Cardiac septum (tissue), 1 donor: ENCODE data around the gene RASA4B. TPM values are rescaled to one million over a fixed set of nuclear protein-coding genes. Genes with fewer than 3 reads are reported as not detected.
"Not testable (repeated sequence)": the region's sequence is repeated elsewhere in the genome, so short reads cannot be mapped to it uniquely, and the experiment has no call there.

ENCODE experiments used
- DNase-seq: peaks from one replicate; pipeline ENCODE4 v3.0.0-alpha.2; 2020; ENCODE audit warnings: low spot score
- intact Hi-C: fragments of 100-400 bp; cut with DNase I; formaldehyde crosslinking; loops from one replicate; pipeline ENCODE4 v1.14.0; 2022
- total RNA-seq: library from RNA; stranded (reverse); fragmentation: NEBNext Ultra II Directional; extraction: Animal tissue kit (Norgen Biotek cat#: 25700); gene quantifications from one replicate; pipeline ENCODE4 v1.2.1, GENCODE V29; 2021
- donor health status: DM: no; HTN: no; CAD: no.

The RASA4B gene
- total RNA-seq, 1 donor from 2014 or later, result 6.3 TPM

DNA sequence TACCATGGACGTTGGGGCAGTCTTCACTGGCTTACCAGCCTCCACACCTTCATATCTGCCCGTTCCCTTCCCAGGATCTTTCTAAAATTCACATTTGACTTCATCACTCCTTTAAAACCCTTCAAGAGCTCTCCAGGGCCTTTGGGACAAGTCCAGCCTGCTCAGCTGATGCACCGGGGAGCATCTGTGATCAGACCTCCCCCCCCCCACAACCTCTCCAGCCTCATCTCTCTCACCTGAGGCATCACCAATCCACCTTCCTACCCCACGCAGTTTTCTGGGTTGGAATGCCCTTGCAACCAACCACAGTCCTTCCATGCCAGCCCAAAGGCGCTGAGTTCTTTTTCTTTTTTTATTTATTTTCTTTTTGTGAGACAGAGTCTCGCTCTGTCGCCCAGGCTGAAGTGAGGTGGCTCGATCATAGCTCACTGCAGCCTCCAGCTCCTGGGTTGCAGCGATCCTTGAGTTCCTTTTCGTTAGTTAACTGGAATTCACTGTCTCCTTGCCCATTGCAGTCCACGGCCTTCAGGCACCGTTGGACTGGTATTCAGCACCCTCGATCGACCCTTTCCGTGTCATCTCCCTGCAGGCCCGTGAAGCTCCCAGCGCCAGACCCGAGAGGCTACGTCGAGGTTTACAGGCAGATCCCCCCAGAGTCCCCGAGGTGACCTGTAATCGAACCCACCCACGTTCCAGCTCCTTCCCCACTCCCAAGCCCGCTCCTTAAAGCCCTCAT lies 53.6 kb downstream of the RASA4B start:
- intact Hi-C loops, result no loop called here
- DNase-seq, result no peak

DNA sequence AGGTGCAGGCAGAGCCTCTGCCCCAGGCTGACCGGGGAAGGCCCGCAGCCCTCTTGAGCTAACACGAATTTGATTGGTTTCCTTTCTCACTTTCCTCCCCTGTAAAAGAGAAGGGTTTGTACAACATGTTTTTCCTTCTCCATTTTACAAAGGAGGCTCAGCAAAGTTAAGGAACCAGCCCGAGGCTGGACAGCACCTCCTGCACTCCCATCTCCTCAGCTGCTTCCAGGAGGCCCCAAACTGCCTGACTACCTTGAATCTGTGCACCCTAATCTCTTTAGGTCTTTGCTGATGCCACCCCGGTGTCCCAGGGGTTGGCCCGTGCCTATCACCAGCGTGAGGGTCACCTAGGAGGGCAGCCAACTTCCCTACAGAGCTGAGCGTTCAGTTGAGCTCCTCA lies 57.1 kb downstream of the RASA4B start:
- intact Hi-C loops, result no loop called here
- DNase-seq, result no peak

DNA sequence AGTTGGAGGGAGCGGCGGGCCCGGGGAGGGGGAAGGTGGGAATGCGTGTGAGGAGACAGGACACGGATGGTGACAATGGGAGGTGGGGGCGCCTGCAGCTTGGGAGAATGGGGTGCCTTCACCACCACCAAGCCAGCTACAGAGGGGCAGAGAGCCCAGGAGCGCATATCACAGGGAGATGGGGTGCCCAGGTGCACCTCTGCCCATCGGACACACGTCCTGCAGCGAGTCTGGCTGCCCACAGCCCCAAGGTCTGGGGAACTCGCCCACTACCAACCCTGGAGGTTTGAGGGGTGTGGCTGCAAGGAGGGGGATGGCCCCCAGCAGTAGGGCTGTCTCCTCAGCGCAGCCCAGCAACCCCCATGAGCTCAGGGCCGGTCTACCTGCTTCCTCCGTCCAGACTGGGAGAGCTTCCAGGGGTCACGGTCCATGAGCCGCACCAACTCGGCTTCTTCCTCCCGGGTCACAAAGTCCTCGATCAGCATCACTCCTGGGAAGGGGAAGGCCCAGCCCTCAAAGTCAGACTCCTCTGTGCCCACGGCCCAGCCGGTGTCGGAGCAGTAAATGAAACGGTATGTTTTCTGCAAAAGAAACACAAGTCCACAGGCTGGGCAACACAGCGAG lies 58.2 kb downstream of the RASA4B start:
- intact Hi-C loops, result no loop called here

DNA sequence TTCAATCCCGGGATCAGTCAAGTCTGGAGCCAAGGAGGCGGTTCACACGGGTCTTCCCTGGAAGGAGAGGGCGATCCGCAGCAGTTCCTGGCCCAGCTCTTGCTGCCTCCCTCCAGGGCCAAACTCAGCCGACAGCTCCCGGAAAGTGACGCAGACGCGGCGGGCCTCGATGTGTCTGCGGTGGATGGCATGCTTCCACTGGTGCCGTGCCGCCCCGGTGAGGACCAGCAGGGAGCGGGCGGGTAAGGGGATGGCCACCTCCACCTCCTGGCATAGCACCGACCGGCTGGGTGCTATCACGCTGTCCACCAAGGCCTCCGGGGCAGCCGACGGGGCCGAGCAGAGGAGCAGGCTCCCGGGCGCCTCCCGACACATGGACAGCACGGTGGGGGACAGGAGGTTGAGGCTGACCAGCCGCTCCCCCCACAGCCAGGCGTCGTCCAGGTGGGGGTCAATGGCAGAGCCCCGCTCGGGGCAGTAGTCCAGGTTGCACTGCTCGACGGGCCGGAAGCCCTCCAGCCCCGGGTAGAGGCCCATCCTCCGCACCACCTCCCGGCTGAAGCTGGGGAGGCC lies 60.1 kb downstream of the RASA4B start:
- intact Hi-C loops, result no loop called here
- no peak for DNase-seq

More for the DNA sequence above, 58.2 kb downstream of the RASA4B start:
- no peak for DNase-seq

DNA sequence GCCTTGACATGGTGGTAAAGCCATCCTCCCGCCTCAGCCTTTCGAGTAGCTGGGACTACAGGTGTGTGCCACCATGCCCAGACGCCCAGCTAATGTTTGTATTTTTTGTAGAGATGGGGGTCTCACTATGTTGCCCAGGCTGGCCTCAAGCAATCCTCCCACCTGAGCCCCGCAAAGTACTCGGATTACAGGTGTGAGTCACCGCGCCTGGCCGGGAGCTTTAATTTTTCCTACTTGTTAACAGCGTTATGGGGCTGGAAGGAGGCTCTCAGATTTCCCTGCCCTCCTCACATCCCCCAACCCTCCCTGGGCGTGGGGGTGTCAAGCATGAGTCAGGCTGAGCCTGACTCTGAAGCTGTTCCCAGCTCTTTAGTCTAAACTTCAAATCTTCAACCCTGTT lies 61.2 kb downstream of the RASA4B start:
- intact Hi-C loops, result no loop called here
- no peak for DNase-seq

DNA sequence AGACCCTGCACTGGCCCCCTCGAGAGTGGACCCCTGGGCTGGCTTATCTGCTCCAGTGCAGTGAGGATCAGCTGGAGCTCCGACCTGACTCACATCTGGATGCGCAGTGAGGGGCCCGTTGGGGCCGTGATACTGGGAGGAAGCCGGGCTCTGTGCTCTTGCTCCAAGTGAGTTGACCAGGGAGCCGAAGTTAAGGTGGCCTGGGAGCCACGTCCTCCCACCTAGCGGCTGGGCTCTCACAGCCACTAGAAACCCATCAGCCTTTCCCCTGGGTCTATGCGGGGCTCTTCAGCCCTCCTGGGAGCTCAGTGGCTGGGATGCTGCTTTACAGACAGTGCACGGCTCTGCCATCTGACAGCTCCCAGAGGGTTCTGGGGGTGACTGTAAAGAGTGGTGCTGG lies 62.0 kb downstream of the RASA4B start:
- intact Hi-C loops, result no loop called here
- DNase-seq, result no peak

DNA sequence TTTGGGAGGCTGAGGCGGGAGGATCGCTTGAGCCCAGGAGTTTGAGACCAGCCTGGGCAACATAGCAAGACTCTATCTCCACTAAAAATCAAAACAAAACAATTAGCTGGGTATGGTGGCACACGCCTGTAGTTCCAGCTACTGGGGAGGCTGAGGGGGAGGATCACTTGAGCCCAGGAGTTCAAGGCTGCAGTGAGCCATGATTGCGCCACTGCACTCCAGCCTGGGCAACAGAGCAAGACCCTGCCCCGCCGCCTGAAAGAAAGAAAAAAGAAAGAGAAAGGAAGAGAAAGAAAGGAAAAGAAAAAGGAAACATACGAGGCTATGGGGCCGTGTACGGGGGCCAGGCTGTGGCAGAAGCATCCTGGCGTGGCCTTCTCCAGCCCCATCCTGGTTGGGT lies 62.6 kb downstream of the RASA4B start:
- DNase-seq, intact Hi-C loops: not testable (repeated sequence)

DNA sequence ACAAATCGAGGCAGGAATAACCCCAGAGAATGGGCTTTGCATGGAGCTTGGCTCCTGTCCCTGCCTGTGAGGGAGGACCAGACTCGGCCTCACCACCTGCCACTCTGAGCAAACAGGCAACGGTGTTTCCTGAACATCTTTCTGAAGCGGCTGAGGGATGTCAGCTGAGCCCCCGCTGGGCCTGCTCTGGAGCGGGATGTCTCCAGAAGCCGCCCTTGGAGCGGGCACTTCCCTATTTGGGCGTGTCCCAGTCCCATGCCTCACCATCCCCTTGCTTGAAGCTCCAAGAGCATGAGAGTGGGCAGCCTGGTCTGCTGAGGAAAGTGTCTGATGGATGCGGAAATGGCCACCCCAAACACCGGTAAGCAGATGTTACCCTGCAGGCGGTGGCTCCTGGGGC lies 63.1 kb downstream of the RASA4B start:
- no peak for DNase-seq

DNA sequence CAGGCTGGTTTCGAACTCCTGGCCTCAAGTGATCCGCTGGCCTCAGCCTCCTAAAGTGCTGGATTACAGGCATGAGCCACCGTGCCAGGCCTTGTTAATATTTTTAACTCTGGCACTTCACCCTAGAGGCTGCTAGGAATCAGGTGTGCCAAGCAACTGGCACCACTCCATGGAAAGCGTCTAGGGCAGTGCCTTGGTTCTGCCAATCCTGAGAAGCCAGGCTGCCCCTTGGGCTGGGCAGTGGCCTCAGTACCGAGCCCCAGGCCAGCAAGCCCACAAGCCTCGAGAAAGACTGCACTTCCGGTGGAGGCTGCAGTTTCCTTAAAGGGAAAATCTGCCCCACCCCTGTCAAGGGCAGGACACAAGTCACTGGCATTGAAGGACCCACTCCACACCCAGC lies 64.3 kb downstream of the RASA4B start:
- no peak for DNase-seq
- intact Hi-C loops, result no loop called here

More for the DNA sequence above, 63.1 kb downstream of the RASA4B start:
- intact Hi-C loops, result no loop called here

DNA sequence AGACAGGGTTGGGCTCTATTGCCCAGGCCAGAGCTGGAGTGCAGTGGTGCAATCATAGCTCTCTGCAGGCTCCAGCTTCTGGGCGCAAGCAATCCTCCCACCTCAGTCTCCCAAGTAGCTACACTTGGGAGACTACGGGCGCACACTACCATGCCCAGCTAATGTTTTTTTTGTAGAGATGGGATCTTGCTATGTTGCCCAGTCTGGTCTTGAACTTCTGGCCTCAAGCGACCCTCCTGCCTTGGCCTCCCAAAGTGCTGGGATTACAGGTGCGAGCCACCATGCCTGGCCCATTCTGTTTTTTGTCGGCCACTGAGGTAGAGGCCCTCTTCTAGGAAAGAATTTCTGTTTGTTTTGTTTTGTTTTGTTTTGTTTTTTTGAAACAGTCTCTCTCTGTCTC lies 65.1 kb downstream of the RASA4B start:
- no peak for DNase-seq
- intact Hi-C loops, result no loop called here

DNA sequence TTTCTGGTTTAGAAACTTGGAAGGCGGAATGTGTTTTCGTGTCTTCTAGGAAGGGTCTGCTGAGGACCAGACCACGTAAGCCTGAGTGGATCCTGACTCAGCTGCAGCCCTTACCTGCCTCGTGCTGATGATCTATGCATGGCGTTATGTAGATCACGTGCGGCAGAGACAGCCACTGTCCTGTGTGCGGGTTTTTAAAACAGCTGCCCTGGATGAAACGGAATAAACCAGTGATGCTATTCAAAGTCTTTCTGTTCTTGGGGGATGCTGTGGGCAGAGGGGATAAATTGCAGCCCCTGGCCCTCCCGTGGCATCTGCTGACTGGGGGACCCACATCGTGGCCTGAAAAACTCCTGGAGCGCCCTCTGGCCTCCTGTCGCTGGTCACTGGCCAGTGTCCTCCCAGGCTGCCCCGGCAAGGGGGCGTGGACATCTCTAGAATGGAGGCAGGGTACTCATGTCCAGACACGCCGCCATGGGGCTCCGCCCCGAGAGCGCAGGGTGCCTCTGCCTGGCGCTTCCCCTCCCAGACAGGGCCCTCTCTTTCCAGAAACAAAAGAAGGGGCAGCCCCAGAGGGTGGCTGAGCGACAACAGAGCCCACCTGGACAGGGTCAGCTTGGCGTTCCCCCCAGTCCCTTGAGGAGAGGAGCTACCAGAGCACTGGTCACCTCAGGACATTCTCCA lies 66.1 kb downstream of the RASA4B start:
- no peak for DNase-seq
- intact Hi-C loops, result no loop called here

DNA sequence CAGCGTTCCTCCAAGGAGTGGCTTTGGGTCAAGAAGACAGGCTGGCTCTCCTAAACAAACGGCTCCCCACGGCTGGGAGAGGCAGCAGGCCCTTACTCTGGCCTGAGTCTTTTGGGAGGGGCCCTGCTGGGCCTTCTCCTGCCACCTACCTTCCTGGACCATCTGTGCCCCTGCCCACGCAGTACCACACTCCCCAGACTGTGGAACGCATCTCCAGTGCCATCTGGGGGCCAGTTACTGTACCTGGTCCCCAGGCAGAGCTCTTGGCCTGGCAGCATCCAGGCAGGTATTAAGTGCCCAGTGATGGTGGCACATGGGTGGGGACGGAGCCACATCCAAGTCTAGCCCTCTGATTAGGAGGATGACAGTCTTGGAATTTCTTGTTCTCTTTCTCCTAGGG lies 67.3 kb downstream of the RASA4B start:
- DNase-seq, result no peak
- intact Hi-C loops, result no loop called here

DNA sequence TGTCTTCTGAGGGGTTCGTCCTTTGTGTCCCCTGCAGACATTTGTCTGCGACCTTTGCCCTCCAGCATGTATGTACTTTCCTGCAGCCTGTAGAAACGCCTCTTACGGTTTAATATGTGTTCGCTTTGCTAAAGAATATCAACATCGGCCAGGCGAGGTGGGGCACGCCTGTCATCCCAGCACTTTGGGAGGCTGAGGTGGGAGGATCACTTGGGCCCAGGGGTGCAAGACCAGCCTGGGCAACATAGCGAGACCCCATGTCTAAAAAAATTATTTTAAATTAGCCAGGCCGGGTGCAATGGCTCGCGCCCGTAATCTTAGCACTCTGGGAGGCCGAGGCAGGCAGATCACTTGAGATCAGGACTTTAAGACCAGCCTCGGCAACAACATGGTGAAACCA lies 68.4 kb downstream of the RASA4B start:
- DNase-seq, result no peak
- intact Hi-C loops, result no loop called here

DNA sequence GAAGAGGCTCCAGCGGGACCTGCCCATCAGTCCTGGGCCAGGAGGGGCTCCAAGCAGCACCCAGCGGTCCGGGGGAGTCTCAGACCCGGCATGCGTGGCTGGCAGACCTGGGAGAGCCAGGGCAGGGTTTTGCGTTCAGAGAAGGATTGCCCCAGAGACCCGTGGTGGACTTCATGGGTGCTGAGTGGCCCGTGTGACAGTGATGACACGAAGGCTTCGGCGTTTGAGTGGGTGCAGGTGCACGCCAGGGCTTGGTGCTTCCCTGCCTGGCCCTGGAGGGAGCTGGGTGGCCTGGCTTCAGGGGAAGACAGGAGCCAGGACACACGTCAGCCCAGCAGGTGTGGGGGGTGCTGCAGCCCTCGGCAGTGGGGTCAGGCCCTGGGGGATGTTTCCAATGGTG lies 70.3 kb downstream of the RASA4B start:
- no peak for DNase-seq
- intact Hi-C loops, result no loop called here

DNA sequence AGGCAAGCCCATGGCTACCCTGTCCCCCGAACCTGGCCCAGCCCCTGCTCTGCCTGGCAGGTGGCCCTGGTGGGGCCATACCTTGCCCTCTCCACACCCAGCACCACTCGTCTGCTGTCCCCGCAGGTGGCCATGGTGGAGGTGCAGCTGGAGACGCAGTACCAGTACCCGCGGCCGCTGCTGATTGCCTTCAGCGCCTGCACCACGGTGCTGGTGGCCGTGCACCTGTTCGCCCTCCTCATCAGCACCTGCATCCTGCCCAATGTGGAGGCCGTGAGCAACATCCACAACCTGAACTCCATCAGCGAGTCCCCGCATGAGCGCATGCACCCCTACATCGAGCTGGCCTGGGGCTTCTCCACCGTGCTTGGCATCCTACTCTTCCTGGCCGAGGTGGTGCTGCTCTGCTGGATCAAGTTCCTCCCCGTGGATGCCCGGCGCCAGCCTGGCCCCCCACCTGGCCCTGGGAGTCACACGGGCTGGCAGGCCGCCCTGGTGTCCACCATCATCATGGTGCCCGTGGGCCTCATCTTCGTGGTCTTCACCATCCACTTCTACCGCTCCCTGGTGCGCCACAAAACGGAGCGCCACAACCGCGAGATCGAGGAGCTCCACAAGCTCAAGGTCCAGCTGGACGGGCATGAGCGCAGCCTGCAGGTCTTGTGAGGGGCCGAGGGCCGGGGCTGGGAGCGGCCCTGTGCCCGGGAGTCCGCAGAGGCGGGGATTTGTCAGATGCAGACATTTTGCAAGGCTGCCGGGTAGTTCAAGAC lies 71.0 kb downstream of the RASA4B start:
- intact Hi-C loops, result no loop called here

DNA sequence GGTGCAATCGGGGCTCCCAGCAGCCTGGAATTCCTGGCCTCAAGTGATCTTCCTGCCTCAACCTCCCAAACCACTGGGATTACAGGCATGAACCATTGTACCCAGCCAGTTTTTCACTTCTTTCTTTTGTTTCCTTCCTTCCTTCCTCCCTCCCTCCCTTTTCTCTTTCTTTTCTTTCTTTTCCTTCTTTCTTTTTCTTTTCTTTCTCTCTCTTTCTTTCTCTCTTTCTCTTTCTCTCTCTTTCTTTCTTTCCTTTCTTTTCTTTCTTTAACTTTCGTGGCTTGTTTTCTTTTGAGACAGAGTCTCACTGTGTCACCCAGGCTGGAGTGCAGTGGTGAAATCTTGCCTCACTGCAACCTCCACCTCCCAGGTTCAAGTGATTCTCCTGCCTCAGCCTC lies 71.9 kb downstream of the RASA4B start:
- intact Hi-C loops, result no loop called here

More for the DNA sequence above, 71.0 kb downstream of the RASA4B start:
- no peak for DNase-seq

DNA sequence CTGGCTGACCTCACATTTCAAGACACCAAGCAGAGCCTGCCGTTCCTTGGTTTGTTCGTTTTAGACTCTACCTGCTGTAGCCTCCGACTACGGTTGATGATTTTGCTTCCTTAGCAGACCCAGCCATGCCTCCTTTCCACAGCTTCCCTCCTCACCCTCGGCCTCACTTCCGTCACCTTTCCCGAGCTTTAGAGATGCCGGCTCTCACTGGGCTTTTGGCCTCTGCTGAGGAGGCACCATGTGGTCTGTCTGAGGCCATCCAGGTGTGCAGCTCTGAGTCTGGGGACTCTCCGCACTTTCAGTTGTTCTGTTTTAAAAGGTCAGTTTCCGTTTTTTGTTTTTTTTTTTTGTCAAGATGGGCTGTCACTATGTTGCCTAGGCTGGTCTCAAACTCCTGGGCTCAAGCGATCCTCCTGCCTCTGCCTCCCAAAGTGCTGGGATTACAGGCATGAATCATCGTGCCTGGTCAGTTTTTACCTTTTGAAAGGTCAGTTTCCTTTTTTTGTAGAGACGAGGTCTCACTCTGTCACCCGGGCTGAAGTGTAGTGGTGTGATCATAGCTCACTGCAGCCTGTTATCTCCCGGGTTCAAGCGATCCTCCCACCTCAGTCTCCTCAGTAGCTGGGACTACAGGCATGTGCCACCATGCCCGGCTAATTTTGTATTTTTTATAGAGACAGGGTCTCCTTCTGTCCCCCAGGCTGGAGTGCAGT lies 72.5 kb downstream of the RASA4B start:
- no peak for DNase-seq
- intact Hi-C loops, result no loop called here

More for the DNA sequence above, 71.9 kb downstream of the RASA4B start:
- no peak for DNase-seq

DNA sequence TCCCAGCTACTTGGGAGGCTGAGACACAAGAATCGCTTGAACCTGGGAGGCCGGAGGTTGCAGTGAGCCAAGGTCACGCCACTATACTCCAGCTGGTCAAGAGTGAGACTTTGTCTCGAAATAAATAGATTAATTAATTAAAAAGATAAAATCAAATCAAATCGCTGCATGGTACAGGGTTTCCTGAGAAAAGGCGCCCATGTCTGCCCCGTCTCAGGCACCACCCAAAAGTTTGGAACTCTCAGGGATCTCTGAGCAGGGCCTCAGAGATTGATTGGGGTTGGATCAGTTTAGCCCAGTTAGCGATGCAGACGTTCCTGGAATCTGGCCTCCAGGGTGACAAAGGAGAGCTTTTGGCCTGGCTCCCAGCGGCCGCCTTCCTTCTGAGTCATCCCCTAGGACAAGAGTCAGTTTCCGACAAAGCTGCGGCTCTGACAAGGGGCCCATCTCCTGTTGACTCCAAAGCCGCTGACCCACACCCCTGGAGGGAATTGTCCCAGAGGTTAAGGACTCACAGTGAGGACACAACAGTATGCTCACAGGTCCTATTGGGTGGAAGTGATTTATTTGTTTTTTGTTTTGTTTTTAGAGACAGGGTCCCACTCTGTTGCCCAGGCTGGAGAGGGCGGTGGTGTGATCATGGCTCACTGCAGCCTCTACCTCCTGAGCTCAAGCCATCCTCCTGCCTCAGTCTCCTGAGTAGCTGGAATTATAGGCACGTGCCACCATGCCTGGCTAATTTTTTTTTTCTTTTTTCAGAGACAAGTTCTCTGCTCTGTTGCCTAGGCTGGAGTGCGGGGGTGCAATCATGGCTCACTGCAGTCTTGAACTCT lies 77.4 kb downstream of the RASA4B start:
- DNase-seq, result peak; percentile 85
- intact Hi-C loops, result no loop called here
